SK-N-SH treated with all-trans-retinoic acid at 6 μM for 48 hours (cell line): ENCODE data around the gene IFIT1B.
A peak's percentile ranks its signal among the peaks of the same experiment; 100 is the strongest.

Experiments
- ATAC-seq: fragments of 200-7000 bp; cut with Tn5 transposase; 3 replicates; pipeline ENCODE4 v1.9.1; 2020; ENCODE audit warnings: mild to moderate bottlenecking, moderate library complexity
- ARNTL ChIP-seq: fragments of 450-650 bp; formaldehyde crosslinking; IDR thresholded peaks from 2 replicates; pipeline ENCODE4 v1.5.0; 2020; ENCODE audit warnings: low read depth, mild to moderate bottlenecking, moderate library complexity, borderline replicate concordance
- BACH2 ChIP-seq: fragments of 250-450 bp; sonication (Bioruptor Pico); IDR thresholded peaks from 2 replicates; pipeline ENCODE4 v1.9.0; 2021; ENCODE audit warnings: mild to moderate bottlenecking, borderline replicate concordance
- CREB5 ChIP-seq: fragments of 250-450 bp; sonication (Bioruptor Pico); IDR thresholded peaks from 2 replicates; pipeline ENCODE4 v1.5.1; 2020; ENCODE audit warnings: low read depth, mild to moderate bottlenecking, moderate library complexity
- CSDC2 ChIP-seq: fragments of 250-450 bp; sonication (Bioruptor Pico); IDR thresholded peaks from 2 replicates; pipeline ENCODE4 v1.5.0; 2020; ENCODE audit warnings: mild to moderate bottlenecking, moderate library complexity
- CSRNP3 ChIP-seq: fragments of 250-450 bp; sonication (Bioruptor Pico); IDR thresholded peaks from 2 replicates; pipeline ENCODE4 v1.5.1; 2021; ENCODE audit warnings: mild to moderate bottlenecking, moderate library complexity
- ESRRG ChIP-seq: fragments of 250-450 bp; sonication (Bioruptor Pico); IDR thresholded peaks from 2 replicates; pipeline ENCODE4 v1.6.1; 2021; ENCODE audit warnings: mild to moderate bottlenecking
- GLIS3 ChIP-seq: fragments of 250-450 bp; sonication (Bioruptor Pico); IDR thresholded peaks from 2 replicates; pipeline ENCODE4 v1.5.0; 2020; ENCODE audit warnings: mild to moderate bottlenecking, moderate library complexity
- OSR1 ChIP-seq: fragments of 250-450 bp; sonication (Bioruptor Pico); IDR thresholded peaks from 2 replicates; pipeline ENCODE4 v1.8.0; 2022; ENCODE audit warnings: moderate library complexity, mild to moderate bottlenecking, inconsistent platforms
- PATZ1 ChIP-seq: fragments of 250-450 bp; sonication (Bioruptor Pico); IDR thresholded peaks from 2 replicates; pipeline ENCODE4 v1.8.0; 2020; ENCODE audit warnings: mild to moderate bottlenecking, moderate library complexity, borderline replicate concordance
- POU6F1 ChIP-seq: fragments of 250-450 bp; sonication (Bioruptor Pico); IDR thresholded peaks from 2 replicates; pipeline ENCODE4 v1.8.0; 2021; ENCODE audit warnings: low read depth, mild to moderate bottlenecking, moderate library complexity, borderline replicate concordance
- PPARA ChIP-seq: fragments of 250-450 bp; sonication (Bioruptor Pico); IDR thresholded peaks from 2 replicates; pipeline ENCODE4 v1.5.0; 2020; ENCODE audit warnings: mild to moderate bottlenecking, borderline replicate concordance
- RARB ChIP-seq: fragments of 250-450 bp; sonication (Bioruptor Pico); IDR thresholded peaks from 2 replicates; pipeline ENCODE4 v1.8.0; 2021; ENCODE audit warnings: mild to moderate bottlenecking, moderate library complexity
- SNAI2 ChIP-seq: fragments of 250-450 bp; sonication (Bioruptor Pico); IDR thresholded peaks from 2 replicates; pipeline ENCODE4 v1.5.0; 2020; ENCODE audit warnings: mild to moderate bottlenecking, moderate library complexity
- TCF4 ChIP-seq: fragments of 250-450 bp; sonication (Bioruptor Pico); IDR thresholded peaks from 2 replicates; pipeline ENCODE4 v1.8.0; 2021; ENCODE audit warnings: mild to moderate bottlenecking, moderate library complexity, borderline replicate concordance
- TOX ChIP-seq: fragments of 250-450 bp; sonication (Bioruptor Pico); IDR thresholded peaks from 2 replicates; pipeline ENCODE4 v1.8.0; 2021; ENCODE audit warnings: mild to moderate bottlenecking, moderate library complexity, borderline replicate concordance
- ZC3H10 ChIP-seq: fragments of 250-450 bp; sonication (Bioruptor Pico); IDR thresholded peaks from 2 replicates; pipeline ENCODE4 v1.5.1; 2021; ENCODE audit warnings: mild to moderate bottlenecking, moderate library complexity
- ZFP3 ChIP-seq: fragments of 250-450 bp; sonication (Bioruptor Pico); IDR thresholded peaks from 2 replicates; pipeline ENCODE4 v1.5.0; 2020; ENCODE audit warnings: mild to moderate bottlenecking, moderate library complexity
- ZFP30 ChIP-seq: fragments of 450-650 bp; formaldehyde crosslinking; IDR thresholded peaks from 2 replicates; pipeline ENCODE4 v1.5.0; 2022; ENCODE audit warnings: mild to moderate bottlenecking, moderate library complexity
- ZNF565 ChIP-seq: fragments of 450-650 bp; formaldehyde crosslinking; conservative IDR thresholded peaks from 2 replicates; pipeline ENCODE4 v1.5.0; 2020; ENCODE audit warnings: low read depth, mild to moderate bottlenecking, moderate library complexity
- ZNF70 ChIP-seq: fragments of 450-650 bp; formaldehyde crosslinking; IDR thresholded peaks from 2 replicates; pipeline ENCODE4 v1.5.0; 2020; ENCODE audit warnings: mild to moderate bottlenecking, moderate library complexity
- ZNF8 ChIP-seq: fragments of 450-650 bp; formaldehyde crosslinking; IDR thresholded peaks from 2 replicates; pipeline ENCODE4 v1.5.0; 2020; ENCODE audit warnings: mild to moderate bottlenecking, moderate library complexity

Gene IFIT1B

GRCh38 chr10:89368129-89368528 lies 9.7 kb upstream of the IFIT1B start:
- TF ChIP-seq PATZ1 (CRISPR knock-in tag) = no peak
- no peak for TF ChIP-seq TCF4 (CRISPR knock-in tag)
- no peak for TF ChIP-seq CREB5
- no peak for TF ChIP-seq OSR1 (CRISPR knock-in tag)
- TF ChIP-seq TOX = no peak
- no peak for TF ChIP-seq CSDC2
- TF ChIP-seq GLIS3 (CRISPR knock-in tag) = no peak
- no peak for TF ChIP-seq RARB (CRISPR knock-in tag)
- TF ChIP-seq ZNF70 (CRISPR knock-in tag) = no peak
- ATAC-seq = no peak

GRCh38 chr10:89369156-89370105 lies 8.4 kb upstream of the IFIT1B start:
- TF ChIP-seq CSRNP3 (CRISPR knock-in tag) (no peak), PATZ1 (CRISPR knock-in tag) (no peak), ESRRG (CRISPR knock-in tag) (no peak), ZFP30 (CRISPR knock-in tag) (no peak), PPARA (CRISPR knock-in tag) (no peak), GLIS3 (CRISPR knock-in tag) (no peak), TOX (no peak), TCF4 (CRISPR knock-in tag) (no peak), ZFP3 (CRISPR knock-in tag) (no peak), ZC3H10 (CRISPR knock-in tag) (no peak), CSDC2 (no peak), BACH2 (CRISPR knock-in tag) (no peak), ARNTL (no peak), ZNF70 (CRISPR knock-in tag) (no peak), ZNF565 (CRISPR knock-in tag) (no peak), POU6F1 (CRISPR knock-in tag) (no peak)
- peak; percentile 81 for ATAC-seq

DNA sequence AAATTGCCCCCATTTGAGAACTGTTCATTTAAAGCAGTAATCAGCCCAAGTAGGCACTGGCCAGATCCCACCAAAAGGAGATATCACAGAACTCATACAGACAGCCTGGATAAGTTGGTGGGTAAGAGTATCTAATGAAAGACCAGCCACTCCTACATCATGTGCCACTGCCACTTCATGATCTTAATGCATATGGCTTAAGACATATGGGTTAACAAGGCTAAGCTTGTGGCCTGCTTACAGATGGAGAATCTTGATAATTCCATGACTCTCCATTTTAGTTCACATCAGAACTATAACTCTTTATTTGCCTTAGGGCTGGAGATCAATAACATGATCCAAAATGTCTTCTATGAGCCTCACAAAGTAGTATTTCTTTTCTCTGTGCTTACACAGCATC lies 6.8 kb upstream of the IFIT1B start:
- no peak for TF ChIP-seq TCF4 (CRISPR knock-in tag)
- no peak for TF ChIP-seq ZFP30 (CRISPR knock-in tag)
- no peak for TF ChIP-seq ZNF8 (CRISPR knock-in tag)
- no peak for TF ChIP-seq CREB5
- no peak for TF ChIP-seq SNAI2 (CRISPR knock-in tag)
- TF ChIP-seq ESRRG (CRISPR knock-in tag) = no peak
- no peak for ATAC-seq
